Measurements from ENCODE around the gene TFPI. TPM values are rescaled to one million over a fixed set of nuclear protein-coding genes. Genes with fewer than 3 reads are reported as not detected.

The TFPI gene
- total RNA-seq, 1 experiment from 2014 or later = 29.1 TPM

- ATAC-seq (peak; percentile 82), DNase-seq (ENCODE audit: low read depth, low spot score) (peak; percentile 54)
- ChIA-PET POLR2A (interaction anchor here (1.1 to 2.4 kb wide), 2 partner anchors 47 to 81 kb away, joined by 3 to 23 read pairs; no protein-coding TSS in a partner anchor), CTCF (interaction anchor here (0.7 to 6.6 kb wide), 34 partner anchors 25 to 1484 kb away, joined by 3 to 412 read pairs (median 5); partner anchors contain the start of genes GULP1 and TFPI), RAD21 (ENCODE audit: low non-redundant PET in 1 of 2, low total read pairs in 2 of 2, uncharacterized antibody in 2 of 2, unreplicated experiment in 2 of 2) (interaction anchor here (0.6 to 1.9 kb wide), 12 partner anchors 69 to 1476 kb away, joined by 3 to 42 read pairs (median 4); no protein-coding TSS in a partner anchor)
- H3K4me2 ChIP-seq (ENCODE audit: low read length) = no peak overlapping the region
- H3K27me3 ChIP-seq (ENCODE audit: insufficient read depth, low read length) = no peaks in the 10 kb centered on the region
- intact Hi-C loops (cut with micrococcal nuclease) = loop anchor here (1.0 to 10.0 kb wide), 6 partner anchors 80 to 1915 kb away; no protein-coding TSS in a partner anchor
- no peak overlapping the region for H3K4me3 ChIP-seq (replicated peaks in 1 of 2; ENCODE audit: low read depth in 1 of 2, low read length in 2 of 2)
- H3K9me2 ChIP-seq (ENCODE audit: insufficient read depth) = no peaks in the 10 kb centered on the region
- no peaks in the 10 kb centered on the region for H4K20me1 ChIP-seq (ENCODE audit: insufficient read depth)
- no TSS peak for BruUV-seq (replicated peaks)
- no peak overlapping the region for H3K27ac ChIP-seq (ENCODE audit: low read depth, low read length)
- TF ChIP-seq RAD21 (IDR thresholded peaks at IDR 0.05; ENCODE audit: low read depth) (peak; percentile 97), YY1 (IDR thresholded peaks at IDR 0.05; ENCODE audit: extremely low read depth, insufficient replicate concordance, low read depth, low read length) (no peak), POLR2AphosphoS5 (IDR thresholded peaks at IDR 0.05; ENCODE audit: low read depth, low read length) (no peak), POLR2A (IDR thresholded peaks at IDR 0.05; ENCODE audit: borderline replicate concordance, extremely low read depth, insufficient read depth, insufficient read length) (no peak), CTCF (IDR thresholded peaks at IDR 0.05 in 2 of 3, conservative IDR thresholded peaks at IDR 0.05 in 1 of 3; ENCODE audit: borderline replicate concordance in 1 of 3, insufficient read depth in 1 of 3, low read depth in 2 of 3, low read length in 2 of 3) (peak; percentile 63 to 94 (median 78)), JUND (IDR thresholded peaks at IDR 0.05) (no peak)
- no peaks in the 10 kb centered on the region for H3K36me3 ChIP-seq (ENCODE audit: control insufficient read depth in 1 of 2, insufficient read depth in 2 of 2, low read length in 2 of 2)
- no peaks in the 10 kb centered on the region for H3K79me2 ChIP-seq (ENCODE audit: insufficient read depth, low read length)
- H3K9ac ChIP-seq (ENCODE audit: low read length) = no peak overlapping the region
- no peak overlapping the region for H2AFZ ChIP-seq (ENCODE audit: low read depth, low read length, poor library complexity, severe bottlenecking)
- peaks cover 4 to 10% of the 10 kb centered on the region in 2 experiments; a peak in 2 of 4 replicates for H3K4me1 ChIP-seq (ENCODE audit: control insufficient read depth in 1 of 2, insufficient read depth in 2 of 2, low read length in 2 of 2)
- H3K9me3 ChIP-seq (ENCODE audit: control insufficient read depth in 1 of 2, insufficient read depth in 1 of 2, low read depth in 1 of 2, low read length in 2 of 2) = no peaks in the 10 kb centered on the region
Observed at GRCh38 chr2:187499941-187500532, 54.2 kb downstream of the TFPI start.

Measured in HCT116 (cell line).